ENCODE measurements around the gene GEN1. TPM values are rescaled to one million over a fixed set of nuclear protein-coding genes. Genes with fewer than 3 reads are reported as not detected.

Gene GEN1
- polyA plus RNA-seq, 1 donor from 2014 or later = 9.4 TPM

- Histone ChIP-seq H3K27ac (ENCODE audit: low read length) (no peak overlapping the region), H3K36me3 (ENCODE audit: insufficient read depth, low read length) (no peaks in the 10 kb centered on the region), H3K9ac (ENCODE audit: low read length) (no peak overlapping the region), H3K27me3 (ENCODE audit: insufficient read depth, low read depth, low read length) (no peaks in the 10 kb centered on the region), H3K79me2 (replicated peaks; ENCODE audit: insufficient read depth, low read length) (no peaks in the 10 kb centered on the region), H3K9me3 (ENCODE audit: low read length) (no peaks in the 10 kb centered on the region), H4K20me1 (ENCODE audit: insufficient read depth) (no peaks in the 10 kb centered on the region), H3K9me2 (ENCODE audit: insufficient read depth, low read length) (no peaks in the 10 kb centered on the region), H3K4me3 (ENCODE audit: low read length) (no peak overlapping the region), H3K4me2 (ENCODE audit: low read length) (no peak overlapping the region), H3F3A (ENCODE audit: insufficient read depth, low read length, poor library complexity, severe bottlenecking) (no peaks in the 10 kb centered on the region), H2AFZ (ENCODE audit: low read depth, low read length) (no peak overlapping the region)
- TF ChIP-seq RAD21 (conservative IDR thresholded peaks at IDR 0.05) (no peak), CTCF (IDR thresholded peaks at IDR 0.05; ENCODE audit: poor library complexity, severe bottlenecking) (no peak), TAF1 (IDR thresholded peaks at IDR 0.05; ENCODE audit: low read depth) (no peak), POLR2AphosphoS5 (IDR thresholded peaks at IDR 0.05) (no peak), EP300 (conservative IDR thresholded peaks at IDR 0.05; ENCODE audit: poor library complexity, severe bottlenecking) (no peak), MXI1 (conservative IDR thresholded peaks at IDR 0.05; ENCODE audit: poor library complexity, severe bottlenecking) (no peak), SMC3 (conservative IDR thresholded peaks at IDR 0.05; ENCODE audit: poor library complexity) (no peak), EZH2 (IDR thresholded peaks at IDR 0.05; ENCODE audit: borderline replicate concordance, insufficient read depth, low read length, poor library complexity, severe bottlenecking) (no peak), REST (IDR thresholded peaks at IDR 0.05; ENCODE audit: borderline replicate concordance) (no peak)
These were observed 59.2 kb downstream of the GEN1 start for GRCh38 chr2:17813010-17813741.

GRCh38 chr2:17813742-17814473 lies 60.0 kb downstream of the GEN1 start:
- no peak overlapping the region for H2AFZ ChIP-seq (ENCODE audit: low read depth, low read length)
- H3K27ac ChIP-seq (ENCODE audit: low read length) = no peak overlapping the region
- H3K9me2 ChIP-seq (ENCODE audit: insufficient read depth, low read length) = no peaks in the 10 kb centered on the region
- no peak overlapping the region for H3K4me3 ChIP-seq (ENCODE audit: low read length)
- H3K4me2 ChIP-seq (ENCODE audit: low read length) = no peak overlapping the region
- TF ChIP-seq TAF1 (IDR thresholded peaks at IDR 0.05; ENCODE audit: low read depth) (no peak), POLR2AphosphoS5 (IDR thresholded peaks at IDR 0.05) (no peak), EZH2 (IDR thresholded peaks at IDR 0.05; ENCODE audit: borderline replicate concordance, insufficient read depth, low read length, poor library complexity, severe bottlenecking) (no peak), RAD21 (conservative IDR thresholded peaks at IDR 0.05) (no peak), MXI1 (conservative IDR thresholded peaks at IDR 0.05; ENCODE audit: poor library complexity, severe bottlenecking) (no peak), REST (IDR thresholded peaks at IDR 0.05; ENCODE audit: borderline replicate concordance) (no peak), SMC3 (conservative IDR thresholded peaks at IDR 0.05; ENCODE audit: poor library complexity) (no peak), EP300 (conservative IDR thresholded peaks at IDR 0.05; ENCODE audit: poor library complexity, severe bottlenecking) (no peak), CTCF (IDR thresholded peaks at IDR 0.05; ENCODE audit: poor library complexity, severe bottlenecking) (no peak)
- no peaks in the 10 kb centered on the region for H3K79me2 ChIP-seq (replicated peaks; ENCODE audit: insufficient read depth, low read length)
- H3K9me3 ChIP-seq (ENCODE audit: low read length) = no peaks in the 10 kb centered on the region
- no peaks in the 10 kb centered on the region for H3F3A ChIP-seq (ENCODE audit: insufficient read depth, low read length, poor library complexity, severe bottlenecking)
- no peaks in the 10 kb centered on the region for H4K20me1 ChIP-seq (ENCODE audit: insufficient read depth)
- H3K9ac ChIP-seq (ENCODE audit: low read length) = no peak overlapping the region
- no peaks in the 10 kb centered on the region for H3K36me3 ChIP-seq (ENCODE audit: insufficient read depth, low read length)
- no peaks in the 10 kb centered on the region for H3K27me3 ChIP-seq (ENCODE audit: insufficient read depth, low read depth, low read length)

Measured in neural cell (in vitro differentiated cells).